ENCODE measurements around the gene MXRA8. TPM values are rescaled to one million over a fixed set of nuclear protein-coding genes. Genes with fewer than 3 reads are reported as not detected.

Gene MXRA8
- total and polyA plus RNA-seq, 9 of the 15 experiments (the other 6 are each of a cell fraction or from before 2014, with no cell fraction given): 0.66 to 11.3 (median 6.3) TPM

DNA sequence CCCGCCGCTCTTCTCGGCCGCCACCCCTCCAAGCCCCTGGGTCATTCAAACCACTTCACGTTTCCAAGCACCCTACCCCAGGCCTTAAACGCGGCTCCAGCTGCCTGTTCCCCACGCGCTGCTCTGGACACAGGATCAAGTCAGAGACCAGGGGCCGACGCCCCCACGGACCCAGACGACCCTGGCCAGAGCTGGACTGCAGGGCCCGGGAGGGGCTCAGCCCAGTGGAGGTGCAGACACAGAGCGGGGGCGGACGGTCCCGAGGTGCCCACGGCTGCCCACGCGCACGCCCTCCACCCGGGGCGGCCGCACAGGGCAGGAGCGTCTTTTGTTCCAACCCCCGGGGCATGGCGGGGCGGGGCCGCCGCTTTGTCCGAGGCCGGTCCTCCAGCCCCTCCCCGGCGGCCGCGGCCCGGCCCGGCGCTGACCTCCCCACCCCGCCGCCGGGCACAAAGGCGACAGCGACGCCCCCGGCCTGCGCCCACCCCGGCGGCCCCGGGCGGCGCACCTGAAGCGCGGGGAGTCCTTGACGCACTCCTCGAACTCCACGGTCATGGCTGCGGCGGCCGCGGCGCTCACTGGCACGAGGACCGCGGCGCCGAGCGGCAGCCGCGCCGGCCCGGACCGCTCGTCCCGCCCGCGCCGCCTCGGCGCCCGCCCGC lies 51.0 kb downstream of the MXRA8 start (continued):
- TF ChIP-seq STAT6 (CRISPR knock-in tag; IDR thresholded peaks at IDR 0.05) (no peak), NFRKB (IDR thresholded peaks at IDR 0.05; ENCODE audit: low read depth) (no peak), ZNF395 (CRISPR knock-in tag; IDR thresholded peaks at IDR 0.05) (no peak), PHTF2 (CRISPR knock-in tag; IDR thresholded peaks at IDR 0.05) (no peak), TARDBP (IDR thresholded peaks at IDR 0.05) (no peak; the same call in 1 of the 2 replicates), COPS2 (conservative IDR thresholded peaks at IDR 0.05) (no peak), POLR2AphosphoS2 (IDR thresholded peaks at IDR 0.05; ENCODE audit: low read length) (no peak), NFYB (IDR thresholded peaks at IDR 0.05; ENCODE audit: extremely low read depth, insufficient read length) (no peak), BCOR (IDR thresholded peaks at IDR 0.05) (no peak), L3MBTL2 (IDR thresholded peaks at IDR 0.05) (no peak), EGR1 (conservative IDR thresholded peaks at IDR 0.05) (peak; percentile 90), ZFP1 (CRISPR knock-in tag; IDR thresholded peaks at IDR 0.05) (no peak)
- TF ChIP-seq, protein P1, sequence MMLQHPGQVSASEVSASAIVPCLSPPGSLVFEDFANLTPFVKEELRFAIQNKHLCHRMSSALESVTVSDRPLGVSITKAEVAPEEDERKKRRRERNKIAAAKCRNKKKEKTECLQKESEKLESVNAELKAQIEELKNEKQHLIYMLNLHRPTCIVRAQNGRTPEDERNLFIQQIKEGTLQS (IDR thresholded peaks at IDR 0.05): no peak
- TF ChIP-seq, protein P1 (CRISPR knock-in tag; conservative IDR thresholded peaks at IDR 0.05): no peak
- TF ChIP-seq, protein P2, sequence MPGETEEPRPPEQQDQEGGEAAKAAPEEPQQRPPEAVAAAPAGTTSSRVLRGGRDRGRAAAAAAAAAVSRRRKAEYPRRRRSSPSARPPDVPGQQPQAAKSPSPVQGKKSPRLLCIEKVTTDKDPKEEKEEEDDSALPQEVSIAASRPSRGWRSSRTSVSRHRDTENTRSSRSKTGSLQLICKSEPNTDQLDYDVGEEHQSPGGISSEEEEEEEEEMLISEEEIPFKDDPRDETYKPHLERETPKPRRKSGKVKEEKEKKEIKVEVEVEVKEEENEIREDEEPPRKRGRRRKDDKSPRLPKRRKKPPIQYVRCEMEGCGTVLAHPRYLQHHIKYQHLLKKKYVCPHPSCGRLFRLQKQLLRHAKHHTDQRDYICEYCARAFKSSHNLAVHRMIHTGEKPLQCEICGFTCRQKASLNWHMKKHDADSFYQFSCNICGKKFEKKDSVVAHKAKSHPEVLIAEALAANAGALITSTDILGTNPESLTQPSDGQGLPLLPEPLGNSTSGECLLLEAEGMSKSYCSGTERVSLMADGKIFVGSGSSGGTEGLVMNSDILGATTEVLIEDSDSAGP (CRISPR knock-in tag; IDR thresholded peaks at IDR 0.05): no peak
- TF ChIP-seq, protein P3, sequence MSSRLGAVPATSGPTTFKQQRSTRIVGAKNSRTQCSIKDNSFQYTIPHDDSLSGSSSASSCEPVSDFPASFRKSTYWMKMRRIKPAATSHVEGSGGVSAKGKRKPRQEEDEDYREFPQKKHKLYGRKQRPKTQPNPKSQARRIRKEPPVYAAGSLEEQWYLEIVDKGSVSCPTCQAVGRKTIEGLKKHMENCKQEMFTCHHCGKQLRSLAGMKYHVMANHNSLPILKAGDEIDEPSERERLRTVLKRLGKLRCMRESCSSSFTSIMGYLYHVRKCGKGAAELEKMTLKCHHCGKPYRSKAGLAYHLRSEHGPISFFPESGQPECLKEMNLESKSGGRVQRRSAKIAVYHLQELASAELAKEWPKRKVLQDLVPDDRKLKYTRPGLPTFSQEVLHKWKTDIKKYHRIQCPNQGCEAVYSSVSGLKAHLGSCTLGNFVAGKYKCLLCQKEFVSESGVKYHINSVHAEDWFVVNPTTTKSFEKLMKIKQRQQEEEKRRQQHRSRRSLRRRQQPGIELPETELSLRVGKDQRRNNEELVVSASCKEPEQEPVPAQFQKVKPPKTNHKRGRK (tag; IDR thresholded peaks at IDR 0.05): no peak
- TF ChIP-seq, protein P4, sequence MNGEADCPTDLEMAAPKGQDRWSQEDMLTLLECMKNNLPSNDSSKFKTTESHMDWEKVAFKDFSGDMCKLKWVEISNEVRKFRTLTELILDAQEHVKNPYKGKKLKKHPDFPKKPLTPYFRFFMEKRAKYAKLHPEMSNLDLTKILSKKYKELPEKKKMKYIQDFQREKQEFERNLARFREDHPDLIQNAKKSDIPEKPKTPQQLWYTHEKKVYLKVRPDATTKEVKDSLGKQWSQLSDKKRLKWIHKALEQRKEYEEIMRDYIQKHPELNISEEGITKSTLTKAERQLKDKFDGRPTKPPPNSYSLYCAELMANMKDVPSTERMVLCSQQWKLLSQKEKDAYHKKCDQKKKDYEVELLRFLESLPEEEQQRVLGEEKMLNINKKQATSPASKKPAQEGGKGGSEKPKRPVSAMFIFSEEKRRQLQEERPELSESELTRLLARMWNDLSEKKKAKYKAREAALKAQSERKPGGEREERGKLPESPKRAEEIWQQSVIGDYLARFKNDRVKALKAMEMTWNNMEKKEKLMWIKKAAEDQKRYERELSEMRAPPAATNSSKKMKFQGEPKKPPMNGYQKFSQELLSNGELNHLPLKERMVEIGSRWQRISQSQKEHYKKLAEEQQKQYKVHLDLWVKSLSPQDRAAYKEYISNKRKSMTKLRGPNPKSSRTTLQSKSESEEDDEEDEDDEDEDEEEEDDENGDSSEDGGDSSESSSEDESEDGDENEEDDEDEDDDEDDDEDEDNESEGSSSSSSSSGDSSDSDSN (IDR thresholded peaks at IDR 0.05; ENCODE audit: borderline replicate concordance in 1 of 2, low read depth in 2 of 2, low read length in 2 of 2): 0 out of 4 replicates have a peak, but pooled peaks of 1 of the 2 experiments have one; percentile 31
